Astrocyte (in vitro differentiated cells and primary cell): ENCODE results near the gene MMP23B.

Source experiments
- EZH2 ChIP-seq: IDR thresholded peaks from 2 replicates; pipeline ENCODE4 v1.6.1; 2012; ENCODE audit warnings: mild to moderate bottlenecking, low read length, inconsistent platforms; ENCODE audit not compliant: insufficient read depth
- TF ChIP-seq, protein P1 (sequence below): IDR thresholded peaks from 2 replicates; pipeline ENCODE4 v1.5.1; 2011; ENCODE audit warnings: low read depth, mild to moderate bottlenecking, inconsistent platforms, low read length, moderate library complexity; ENCODE audit not compliant: insufficient read depth

DNA sequence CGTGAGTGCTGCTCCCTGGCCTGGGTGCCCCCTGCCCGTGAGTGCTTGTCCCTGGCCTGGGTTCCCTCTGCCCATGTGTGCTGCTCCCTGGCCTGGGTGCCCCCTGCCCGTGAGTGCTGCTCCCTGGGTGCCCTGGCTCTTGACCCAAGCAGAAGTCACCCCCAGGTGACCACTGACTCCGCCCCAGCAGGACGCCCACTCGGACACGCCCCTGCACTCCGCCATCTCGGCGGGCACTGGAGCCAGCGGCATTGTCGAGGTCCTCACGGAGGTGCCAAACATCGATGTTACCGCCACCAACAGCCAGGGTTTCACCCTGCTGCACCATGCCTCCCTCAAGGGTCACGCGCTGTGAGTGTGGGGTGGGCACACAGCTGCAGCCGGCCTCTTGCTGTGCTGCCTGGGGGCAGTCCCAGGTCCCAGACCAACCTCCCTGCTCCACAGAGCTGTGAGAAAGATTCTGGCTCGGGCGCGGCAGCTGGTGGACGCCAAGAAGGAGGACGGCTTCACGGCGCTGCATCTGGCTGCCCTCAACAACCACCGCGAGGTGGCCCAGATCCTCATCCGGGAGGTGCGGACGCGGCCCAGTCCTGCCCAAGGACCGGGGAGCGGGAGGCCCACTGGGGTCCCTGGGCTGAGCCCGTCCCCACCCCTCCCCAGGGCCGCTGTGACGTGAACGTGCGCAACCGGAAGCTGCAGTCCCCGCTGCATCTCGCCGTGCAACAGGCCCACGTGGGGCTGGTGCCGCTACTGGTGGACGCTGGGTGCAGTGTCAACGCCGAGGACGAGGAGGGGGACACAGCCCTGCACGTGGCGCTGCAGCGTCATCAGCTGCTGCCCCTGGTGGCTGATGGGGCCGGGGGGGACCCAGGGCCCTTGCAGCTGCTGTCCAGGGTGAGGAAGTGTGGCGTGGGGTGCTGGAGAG lies 3.9 kb upstream of the MMP23B start:
- TF ChIP-seq, protein P1, sequence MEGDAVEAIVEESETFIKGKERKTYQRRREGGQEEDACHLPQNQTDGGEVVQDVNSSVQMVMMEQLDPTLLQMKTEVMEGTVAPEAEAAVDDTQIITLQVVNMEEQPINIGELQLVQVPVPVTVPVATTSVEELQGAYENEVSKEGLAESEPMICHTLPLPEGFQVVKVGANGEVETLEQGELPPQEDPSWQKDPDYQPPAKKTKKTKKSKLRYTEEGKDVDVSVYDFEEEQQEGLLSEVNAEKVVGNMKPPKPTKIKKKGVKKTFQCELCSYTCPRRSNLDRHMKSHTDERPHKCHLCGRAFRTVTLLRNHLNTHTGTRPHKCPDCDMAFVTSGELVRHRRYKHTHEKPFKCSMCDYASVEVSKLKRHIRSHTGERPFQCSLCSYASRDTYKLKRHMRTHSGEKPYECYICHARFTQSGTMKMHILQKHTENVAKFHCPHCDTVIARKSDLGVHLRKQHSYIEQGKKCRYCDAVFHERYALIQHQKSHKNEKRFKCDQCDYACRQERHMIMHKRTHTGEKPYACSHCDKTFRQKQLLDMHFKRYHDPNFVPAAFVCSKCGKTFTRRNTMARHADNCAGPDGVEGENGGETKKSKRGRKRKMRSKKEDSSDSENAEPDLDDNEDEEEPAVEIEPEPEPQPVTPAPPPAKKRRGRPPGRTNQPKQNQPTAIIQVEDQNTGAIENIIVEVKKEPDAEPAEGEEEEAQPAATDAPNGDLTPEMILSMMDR: no peak
- TF ChIP-seq EZH2: no peak
